Glutamatergic neuron (in vitro differentiated cells): Measurements from ENCODE around the gene CBY1. TPM values are rescaled to one million over a fixed set of nuclear protein-coding genes. Genes with fewer than 3 reads are reported as not detected.
"Not testable (repeated sequence)": the region's sequence is repeated elsewhere in the genome, so short reads cannot be mapped to it uniquely, and the experiment has no call there.

Source experiments
- DNase-seq: peaks from one replicate; pipeline ENCODE4 v3.0.0; 2022
- H3K27ac Mint-ChIP-seq: one replicate; pipeline ENCODE4 v1.8.0; 2020; ENCODE audit warnings: mild to moderate bottlenecking, mixed read lengths, inconsistent platforms; ENCODE audit not compliant: unreplicated experiment
- H3K27me3 Mint-ChIP-seq: one replicate; pipeline ENCODE4 v1.8.0; 2020; ENCODE audit warnings: mild to moderate bottlenecking, moderate library complexity, mixed read lengths, inconsistent platforms; ENCODE audit not compliant: unreplicated experiment
- H3K36me3 Mint-ChIP-seq: one replicate; pipeline ENCODE4 v1.8.0; 2020; ENCODE audit warnings: mild to moderate bottlenecking, mixed read lengths, inconsistent platforms; ENCODE audit not compliant: unreplicated experiment
- H3K4me1 Mint-ChIP-seq: one replicate; pipeline ENCODE4 v1.8.0; 2020; ENCODE audit warnings: mild to moderate bottlenecking, low read depth, mixed read lengths, inconsistent platforms; ENCODE audit not compliant: unreplicated experiment
- H3K4me3 Mint-ChIP-seq: one replicate; pipeline ENCODE4 v1.8.0; 2020; ENCODE audit warnings: mild to moderate bottlenecking, mixed read lengths, inconsistent platforms; ENCODE audit not compliant: unreplicated experiment
- H3K9me3 Mint-ChIP-seq: one replicate; pipeline ENCODE4 v1.8.0; 2020; ENCODE audit warnings: mild to moderate bottlenecking, moderate library complexity, mixed read lengths, inconsistent platforms; ENCODE audit not compliant: unreplicated experiment
- total RNA-seq: library from RNA; stranded (reverse); fragmentation: NEBNext Ultra II Directional; extraction: Animal tissue kit (Norgen Biotek cat#: 25700); gene quantifications from one replicate; pipeline ENCODE4 v1.2.1, GENCODE V29; 2021; ENCODE audit not compliant: unreplicated experiment
- TF ChIP-seq, protein P1 (sequence below): fragments of 200-600 bp; sonication (generic); IDR thresholded peaks from one replicate; pipeline ENCODE4 v1.5.0; 2021; ENCODE audit not compliant: partially characterized antibody, unreplicated experiment

CBY1 gene
- total RNA-seq, 1 donor from 2014 or later, result 34.9 TPM

DNA sequence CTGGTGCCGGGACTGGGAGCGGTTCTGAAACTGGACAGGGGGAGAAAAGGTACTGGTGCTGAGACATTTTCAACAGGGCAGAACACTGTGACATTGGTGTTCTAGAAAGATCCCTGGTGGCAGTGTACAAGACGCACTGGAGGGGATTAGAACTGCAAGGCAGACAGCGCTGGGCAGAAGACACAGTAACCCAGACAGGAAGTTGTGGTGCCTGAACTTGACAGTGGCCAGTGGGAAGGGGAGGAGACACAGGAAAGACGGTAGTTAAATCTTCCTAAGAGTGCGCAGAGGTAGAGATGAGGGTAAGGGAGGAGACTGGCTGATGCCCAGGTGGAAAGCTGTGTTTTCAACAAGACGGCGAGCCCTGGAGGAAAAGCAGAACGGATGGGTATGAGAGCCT, 24.7 kb upstream of the CBY1 start:
- Mint-ChIP-seq H3K27me3 (peaks cover 3% of the 10 kb centered on the region), H3K4me1 (no peaks in the 10 kb centered on the region), H3K9me3 (no peaks in the 10 kb centered on the region), H3K27ac (no peak overlapping the region), H3K36me3 (no peaks in the 10 kb centered on the region), H3K4me3 (no peak overlapping the region)
- no peak for DNase-seq
- TF ChIP-seq, protein P1, sequence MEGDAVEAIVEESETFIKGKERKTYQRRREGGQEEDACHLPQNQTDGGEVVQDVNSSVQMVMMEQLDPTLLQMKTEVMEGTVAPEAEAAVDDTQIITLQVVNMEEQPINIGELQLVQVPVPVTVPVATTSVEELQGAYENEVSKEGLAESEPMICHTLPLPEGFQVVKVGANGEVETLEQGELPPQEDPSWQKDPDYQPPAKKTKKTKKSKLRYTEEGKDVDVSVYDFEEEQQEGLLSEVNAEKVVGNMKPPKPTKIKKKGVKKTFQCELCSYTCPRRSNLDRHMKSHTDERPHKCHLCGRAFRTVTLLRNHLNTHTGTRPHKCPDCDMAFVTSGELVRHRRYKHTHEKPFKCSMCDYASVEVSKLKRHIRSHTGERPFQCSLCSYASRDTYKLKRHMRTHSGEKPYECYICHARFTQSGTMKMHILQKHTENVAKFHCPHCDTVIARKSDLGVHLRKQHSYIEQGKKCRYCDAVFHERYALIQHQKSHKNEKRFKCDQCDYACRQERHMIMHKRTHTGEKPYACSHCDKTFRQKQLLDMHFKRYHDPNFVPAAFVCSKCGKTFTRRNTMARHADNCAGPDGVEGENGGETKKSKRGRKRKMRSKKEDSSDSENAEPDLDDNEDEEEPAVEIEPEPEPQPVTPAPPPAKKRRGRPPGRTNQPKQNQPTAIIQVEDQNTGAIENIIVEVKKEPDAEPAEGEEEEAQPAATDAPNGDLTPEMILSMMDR, result no peak

DNA sequence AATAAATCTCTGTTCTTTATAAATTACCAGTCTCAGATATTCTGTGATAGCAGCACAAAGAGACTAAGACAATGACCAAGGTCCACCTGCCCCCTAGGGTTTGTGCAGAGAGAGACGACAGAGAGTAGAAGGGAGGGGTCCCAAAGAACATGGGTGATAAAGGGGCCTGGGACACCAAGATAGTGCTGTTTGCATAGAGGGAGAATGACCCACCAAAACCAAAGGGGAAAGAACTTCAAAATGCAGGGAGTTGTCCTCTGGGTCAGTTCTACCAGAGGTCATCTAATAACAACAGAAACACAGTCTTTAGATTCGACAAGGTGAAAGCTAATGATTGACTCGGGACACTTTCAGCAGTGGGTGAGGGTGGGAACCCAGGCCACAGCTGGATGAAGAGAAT, 23.9 kb upstream of the CBY1 start:
- H3K27ac Mint-ChIP-seq, result no peak overlapping the region
- no peaks in the 10 kb centered on the region for H3K36me3 Mint-ChIP-seq
- peaks cover 3% of the 10 kb centered on the region for H3K27me3 Mint-ChIP-seq
- TF ChIP-seq, protein P1, result no peak
- no peaks in the 10 kb centered on the region for H3K4me1 Mint-ChIP-seq
- DNase-seq, result no peak
- H3K4me3 Mint-ChIP-seq, result no peak overlapping the region
- H3K9me3 Mint-ChIP-seq, result no peaks in the 10 kb centered on the region

DNA sequence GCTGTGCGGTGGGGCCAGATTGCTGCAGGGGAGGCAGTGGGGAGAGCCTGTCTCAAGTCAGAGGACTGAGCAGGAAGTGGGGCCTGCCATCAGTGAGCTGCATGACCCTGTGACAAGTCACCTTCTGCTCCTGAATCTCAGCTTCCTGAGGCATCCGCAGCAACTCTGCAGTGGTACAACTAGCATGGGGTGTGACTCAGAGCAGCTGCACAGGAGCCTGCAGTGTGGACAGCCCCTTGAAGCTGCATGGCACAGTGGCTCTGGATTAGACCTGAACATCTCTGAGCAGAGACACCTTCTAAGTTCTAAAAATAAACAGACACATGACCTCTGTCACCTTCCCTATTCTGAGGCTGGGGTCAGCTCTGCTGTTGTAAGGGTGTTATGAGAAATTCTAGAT, 18.2 kb upstream of the CBY1 start:
- no peak overlapping the region for H3K27ac Mint-ChIP-seq

DNA sequence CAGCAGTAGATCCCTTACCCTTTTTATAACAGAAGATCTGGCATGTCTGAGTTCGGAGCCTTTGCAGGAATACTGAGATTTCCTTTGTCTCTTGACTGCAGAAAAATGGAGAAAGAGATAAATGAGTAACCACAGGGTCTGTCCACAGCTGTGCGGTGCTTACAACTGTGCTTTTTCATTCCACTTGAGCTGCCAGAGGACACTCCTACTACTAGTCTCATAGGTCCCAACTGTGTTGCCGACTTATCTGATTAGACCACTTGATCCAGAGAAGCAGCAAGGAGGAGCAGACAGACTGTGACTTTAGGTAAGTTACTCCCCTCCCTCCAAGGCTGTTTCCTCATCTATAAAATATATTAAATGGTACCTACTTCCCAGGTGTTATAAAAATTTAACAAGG, 17.7 kb upstream of the CBY1 start:
- Mint-ChIP-seq H3K36me3 (no peaks in the 10 kb centered on the region), H3K27me3 (no peaks in the 10 kb centered on the region), H3K4me3 (no peak overlapping the region), H3K4me1 (peaks cover 4% of the 10 kb centered on the region), H3K9me3 (no peaks in the 10 kb centered on the region), H3K27ac (no peak overlapping the region)
- DNase-seq, result no peak
- TF ChIP-seq, protein P1, result no peak

More for the DNA sequence above, 18.2 kb upstream of the CBY1 start:
- peaks cover 4% of the 10 kb centered on the region for H3K4me1 Mint-ChIP-seq
- TF ChIP-seq, protein P1, result no peak
- H3K27me3 Mint-ChIP-seq, result no peaks in the 10 kb centered on the region
- no peak for DNase-seq
- no peaks in the 10 kb centered on the region for H3K36me3 Mint-ChIP-seq
- H3K9me3 Mint-ChIP-seq, result no peaks in the 10 kb centered on the region
- no peak overlapping the region for H3K4me3 Mint-ChIP-seq

DNA sequence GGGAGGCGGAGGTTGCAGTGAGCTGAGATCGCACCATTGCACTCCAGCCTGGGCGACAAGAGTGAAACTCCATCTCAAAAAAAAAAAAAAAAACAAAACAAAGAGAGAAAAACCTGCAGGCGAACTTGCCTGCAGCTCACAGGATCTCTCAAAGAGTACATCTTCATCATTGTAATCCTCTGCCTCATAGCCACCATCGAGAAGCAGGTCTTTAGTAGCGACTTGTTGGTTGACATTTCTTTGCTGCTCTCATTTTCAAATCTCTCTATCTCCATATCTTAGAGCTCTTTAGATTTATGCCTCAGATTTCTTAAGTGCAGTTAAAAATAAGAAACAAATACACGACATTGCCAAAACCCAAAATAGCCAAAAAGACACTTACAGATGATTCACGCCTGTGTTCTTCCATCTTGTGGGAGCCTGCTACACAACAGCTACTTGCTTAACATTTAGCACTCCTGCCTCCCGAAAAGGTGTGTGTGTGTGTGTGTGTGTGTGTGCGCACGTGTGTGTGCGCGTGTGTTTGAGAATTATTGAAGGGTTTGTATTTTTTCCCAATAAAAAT, 14.9 kb upstream of the CBY1 start:
- H3K36me3 Mint-ChIP-seq, result no peaks in the 10 kb centered on the region
- H3K4me3 Mint-ChIP-seq, result no peak overlapping the region
- peaks cover 4% of the 10 kb centered on the region for H3K4me1 Mint-ChIP-seq
- H3K9me3 Mint-ChIP-seq, result no peaks in the 10 kb centered on the region
- no peaks in the 10 kb centered on the region for H3K27me3 Mint-ChIP-seq
- TF ChIP-seq, protein P1, result no peak
- no peak overlapping the region for H3K27ac Mint-ChIP-seq
- DNase-seq, result no peak

DNA sequence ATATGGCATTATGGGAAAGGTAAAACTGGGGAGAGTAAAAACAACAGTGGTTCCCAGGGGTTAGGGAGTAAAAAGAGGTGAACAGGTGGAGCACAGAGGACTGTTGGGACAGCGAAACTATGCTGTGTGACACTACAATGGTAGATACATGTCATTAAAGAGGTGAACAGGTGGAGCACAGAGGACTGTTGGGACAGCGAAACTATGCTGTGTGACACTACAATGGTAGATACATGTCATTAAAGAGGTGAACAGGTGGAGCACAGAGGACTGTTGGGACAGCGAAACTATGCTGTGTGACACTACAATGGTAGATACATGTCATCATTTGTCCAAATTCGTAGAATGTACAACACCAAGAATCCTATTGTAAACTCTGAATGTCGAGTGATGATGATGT, 12.2 kb upstream of the CBY1 start:
- not testable (repeated sequence) for H3K27ac Mint-ChIP-seq, H3K27me3 Mint-ChIP-seq, DNase-seq, H3K4me1 Mint-ChIP-seq, H3K36me3 Mint-ChIP-seq, H3K4me3 Mint-ChIP-seq, H3K9me3 Mint-ChIP-seq
